ENCODE data around the gene BTBD16.

The BTBD16 gene

GRCh38 chr10:122323941-122324675 lies 53.0 kb downstream of the BTBD16 start:
- no peak for DNase-seq

- no peak for DNase-seq
Observed at GRCh38 chr10:122325235-122325634, 54.1 kb downstream of the BTBD16 start.

- no peak for DNase-seq
Observed at GRCh38 chr10:122326385-122326784, 55.3 kb downstream of the BTBD16 start.

- DNase-seq = no peak
Observed at GRCh38 chr10:122326806-122327205, 55.7 kb downstream of the BTBD16 start.

- no peak for DNase-seq
Observed at GRCh38 chr10:122327237-122328206, 56.4 kb downstream of the BTBD16 start.

- DNase-seq = no peak
Observed at GRCh38 chr10:122328676-122329075, 57.6 kb downstream of the BTBD16 start.

- DNase-seq = no peak
Observed at GRCh38 chr10:122329416-122329815, 58.3 kb downstream of the BTBD16 start.

GRCh38 chr10:122331100-122331499 lies 60.0 kb downstream of the BTBD16 start:
- no peak for DNase-seq

- DNase-seq = no peak
Observed at GRCh38 chr10:122331615-122332446, 60.7 kb downstream of the BTBD16 start.

GRCh38 chr10:122333037-122333436 lies 61.9 kb downstream of the BTBD16 start:
- no peak for DNase-seq

GRCh38 chr10:122336332-122336731 lies 65.2 kb downstream of the BTBD16 start:
- DNase-seq = no peak

- DNase-seq = no peak
Observed at GRCh38 chr10:122336961-122337360, 65.9 kb downstream of the BTBD16 start.

GRCh38 chr10:122338609-122339441 lies 67.7 kb downstream of the BTBD16 start:
- no peak for DNase-seq

GRCh38 chr10:122341141-122341810 lies 70.2 kb downstream of the BTBD16 start:
- no peak for DNase-seq

GRCh38 chr10:122342293-122343134 lies 71.4 kb downstream of the BTBD16 start:
- DNase-seq = no peak

GRCh38 chr10:122343135-122343800 lies 72.2 kb downstream of the BTBD16 start:
- DNase-seq = no peak

GRCh38 chr10:122343936-122344335 lies 72.8 kb downstream of the BTBD16 start:
- DNase-seq = no peak

- DNase-seq = no peak
Observed at GRCh38 chr10:122344741-122345258, 73.7 kb downstream of the BTBD16 start.

- no peak for DNase-seq
Observed at GRCh38 chr10:122346326-122346950, 75.3 kb downstream of the BTBD16 start.
